ENCODE data around the gene RIC1. TPM values are rescaled to one million over a fixed set of nuclear protein-coding genes. Genes with fewer than 3 reads are reported as not detected.

Gene RIC1
- polyA plus RNA-seq, 1 of the 3 experiments (the other 2 are of a cell fraction): 21.9 TPM

DNA sequence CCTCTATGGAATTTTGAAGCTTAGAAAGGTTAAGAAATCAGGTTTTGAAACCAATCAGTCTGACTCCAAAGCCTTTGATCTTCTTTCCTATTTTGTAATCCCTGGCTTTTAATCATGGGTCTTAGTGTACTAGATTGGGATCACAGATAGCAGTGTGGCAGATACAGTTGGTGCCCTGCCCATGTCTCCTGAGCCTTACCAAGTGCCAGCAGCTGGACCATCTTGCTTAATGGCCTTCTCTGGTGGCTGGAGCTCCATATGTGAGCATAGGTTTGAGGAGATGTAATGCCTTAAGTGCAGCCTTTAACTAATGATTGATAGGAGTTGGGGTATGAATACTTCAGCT lies 16.7 kb upstream of the RIC1 start (continued):
- no peak for TF ChIP-seq SMC3 (IDR thresholded peaks at IDR 0.05; ENCODE audit: low read depth, low read length)
- TF ChIP-seq, protein P1, sequence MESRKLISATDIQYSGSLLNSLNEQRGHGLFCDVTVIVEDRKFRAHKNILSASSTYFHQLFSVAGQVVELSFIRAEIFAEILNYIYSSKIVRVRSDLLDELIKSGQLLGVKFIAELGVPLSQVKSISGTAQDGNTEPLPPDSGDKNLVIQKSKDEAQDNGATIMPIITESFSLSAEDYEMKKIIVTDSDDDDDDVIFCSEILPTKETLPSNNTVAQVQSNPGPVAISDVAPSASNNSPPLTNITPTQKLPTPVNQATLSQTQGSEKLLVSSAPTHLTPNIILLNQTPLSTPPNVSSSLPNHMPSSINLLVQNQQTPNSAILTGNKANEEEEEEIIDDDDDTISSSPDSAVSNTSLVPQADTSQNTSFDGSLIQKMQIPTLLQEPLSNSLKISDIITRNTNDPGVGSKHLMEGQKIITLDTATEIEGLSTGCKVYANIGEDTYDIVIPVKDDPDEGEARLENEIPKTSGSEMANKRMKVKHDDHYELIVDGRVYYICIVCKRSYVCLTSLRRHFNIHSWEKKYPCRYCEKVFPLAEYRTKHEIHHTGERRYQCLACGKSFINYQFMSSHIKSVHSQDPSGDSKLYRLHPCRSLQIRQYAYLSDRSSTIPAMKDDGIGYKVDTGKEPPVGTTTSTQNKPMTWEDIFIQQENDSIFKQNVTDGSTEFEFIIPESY (IDR thresholded peaks at IDR 0.05; ENCODE audit: borderline replicate concordance, low read depth): no peak
- TF ChIP-seq MEF2A (IDR thresholded peaks at IDR 0.05; ENCODE audit: borderline replicate concordance, low read depth): no peak

DNA sequence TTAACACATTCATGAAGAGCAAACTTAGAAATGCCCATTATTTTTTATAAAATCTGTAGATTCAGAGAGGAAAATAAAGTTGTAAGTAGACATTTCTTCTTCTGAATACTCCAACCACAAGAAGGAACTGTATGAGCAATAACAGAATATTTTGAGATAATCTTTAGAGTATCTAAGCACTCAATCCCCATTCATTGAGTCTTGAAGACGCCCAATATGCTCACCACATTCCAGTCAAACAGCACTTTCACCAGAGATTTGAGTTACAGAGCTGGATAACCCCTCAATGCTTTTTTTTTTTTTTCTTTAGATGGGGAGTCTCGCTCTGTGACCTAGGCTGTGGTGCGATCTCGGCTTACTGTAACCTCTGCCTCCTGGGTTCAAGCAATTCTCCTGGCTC lies 14.7 kb upstream of the RIC1 start:
- TF ChIP-seq GATA2 (CRISPR knock-in tag; IDR thresholded peaks at IDR 0.05): no peak
- TF ChIP-seq, protein P2, sequence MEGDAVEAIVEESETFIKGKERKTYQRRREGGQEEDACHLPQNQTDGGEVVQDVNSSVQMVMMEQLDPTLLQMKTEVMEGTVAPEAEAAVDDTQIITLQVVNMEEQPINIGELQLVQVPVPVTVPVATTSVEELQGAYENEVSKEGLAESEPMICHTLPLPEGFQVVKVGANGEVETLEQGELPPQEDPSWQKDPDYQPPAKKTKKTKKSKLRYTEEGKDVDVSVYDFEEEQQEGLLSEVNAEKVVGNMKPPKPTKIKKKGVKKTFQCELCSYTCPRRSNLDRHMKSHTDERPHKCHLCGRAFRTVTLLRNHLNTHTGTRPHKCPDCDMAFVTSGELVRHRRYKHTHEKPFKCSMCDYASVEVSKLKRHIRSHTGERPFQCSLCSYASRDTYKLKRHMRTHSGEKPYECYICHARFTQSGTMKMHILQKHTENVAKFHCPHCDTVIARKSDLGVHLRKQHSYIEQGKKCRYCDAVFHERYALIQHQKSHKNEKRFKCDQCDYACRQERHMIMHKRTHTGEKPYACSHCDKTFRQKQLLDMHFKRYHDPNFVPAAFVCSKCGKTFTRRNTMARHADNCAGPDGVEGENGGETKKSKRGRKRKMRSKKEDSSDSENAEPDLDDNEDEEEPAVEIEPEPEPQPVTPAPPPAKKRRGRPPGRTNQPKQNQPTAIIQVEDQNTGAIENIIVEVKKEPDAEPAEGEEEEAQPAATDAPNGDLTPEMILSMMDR (IDR thresholded peaks at IDR 0.05): no peak
- TF ChIP-seq JUND (IDR thresholded peaks at IDR 0.05): no peak
- TF ChIP-seq RAD21 (IDR thresholded peaks at IDR 0.05; ENCODE audit: low read length): no peak
- TF ChIP-seq FOXJ3 (CRISPR knock-in tag; IDR thresholded peaks at IDR 0.05): no peak
- no peak for TF ChIP-seq YY1 (IDR thresholded peaks at IDR 0.05; ENCODE audit: low read depth)
- TF ChIP-seq, protein P3, sequence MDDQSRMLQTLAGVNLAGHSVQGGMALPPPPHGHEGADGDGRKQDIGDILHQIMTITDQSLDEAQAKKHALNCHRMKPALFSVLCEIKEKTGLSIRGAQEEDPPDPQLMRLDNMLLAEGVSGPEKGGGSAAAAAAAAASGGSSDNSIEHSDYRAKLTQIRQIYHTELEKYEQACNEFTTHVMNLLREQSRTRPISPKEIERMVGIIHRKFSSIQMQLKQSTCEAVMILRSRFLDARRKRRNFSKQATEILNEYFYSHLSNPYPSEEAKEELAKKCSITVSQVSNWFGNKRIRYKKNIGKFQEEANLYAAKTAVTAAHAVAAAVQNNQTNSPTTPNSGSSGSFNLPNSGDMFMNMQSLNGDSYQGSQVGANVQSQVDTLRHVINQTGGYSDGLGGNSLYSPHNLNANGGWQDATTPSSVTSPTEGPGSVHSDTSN (IDR thresholded peaks at IDR 0.05): no peak
- no peak for TF ChIP-seq RFX5 (IDR thresholded peaks at IDR 0.05; ENCODE audit: low read length)
- no peak for TF ChIP-seq SMC3 (IDR thresholded peaks at IDR 0.05; ENCODE audit: low read depth, low read length)
- no peak for TF ChIP-seq MXI1 (IDR thresholded peaks at IDR 0.05; ENCODE audit: low read depth, low read length)
- no peak for TF ChIP-seq ELF1 (IDR thresholded peaks at IDR 0.05)
- TF ChIP-seq FOXM1 (IDR thresholded peaks at IDR 0.05; ENCODE audit: low read depth): no peak
- TF ChIP-seq, protein P1 (IDR thresholded peaks at IDR 0.05; ENCODE audit: borderline replicate concordance, low read depth): no peak
- Histone ChIP-seq H4K20me1 (ENCODE audit: insufficient read depth) (no peaks in the 10 kb centered on the region), H3K79me2 (ENCODE audit: insufficient read depth) (no peaks in the 10 kb centered on the region), H3K4me2 (no peak overlapping the region), H3F3A (replicated peaks; ENCODE audit: insufficient read depth) (peaks cover 7% of the 10 kb centered on the region), H3K4me3 (ENCODE audit: low read depth in 2 of 2, low read length in 1 of 2) (no peak overlapping the region), H3K9me2 (no peaks in the 10 kb centered on the region), H3K9me3 (no peaks in the 10 kb centered on the region), H2AFZ (ENCODE audit: low read depth) (no peak overlapping the region), H3K27ac (ENCODE audit: low read depth in 2 of 2, low read length in 1 of 2) (no peak overlapping the region), H3K27me3 (ENCODE audit: insufficient read depth) (no peaks in the 10 kb centered on the region), H3K36me3 (replicated peaks in 1 of 2; ENCODE audit: control insufficient read depth in 1 of 2, insufficient read depth in 2 of 2, low read length in 1 of 2) (peaks cover 0 to 3% of the 10 kb centered on the region in 2 experiments), H3K9ac (no peak overlapping the region), H3K4me1 (ENCODE audit: control insufficient read depth in 1 of 2, insufficient read depth in 2 of 2, low read depth in 1 of 2, low read length in 1 of 2) (peaks cover 0 to 3% of the 10 kb centered on the region in 2 experiments; a peak in 2 of 4 replicates)
- CTCF ChIA-PET: interaction anchor here (1.7 kb wide), 1 partner anchor 14 kb away, joined by 6 read pairs; no protein-coding TSS in a partner anchor
- WGBS (ENCODE audit: low lambda C conversion rate): 100% methylated on average over 4 of the region's 4 CpGs
- DNase-seq: no peak
- POLR2A ChIA-PET: interaction anchor here (0.6 kb wide), 1 partner anchor 743 kb away, joined by 5 read pairs; no protein-coding TSS in a partner anchor

All from SK-N-SH (cell line).